Right lobe of liver (tissue), 6 donors: Measurements from ENCODE around the gene AIG1. TPM values are rescaled to one million over a fixed set of nuclear protein-coding genes. Genes with fewer than 3 reads are reported as not detected.

ENCODE experiments used
- ATAC-seq, 4 donors: fragments of 200-7000 bp; cut with Tn5 transposase; one replicate each; pipeline ENCODE4 v1.9.1; 2020; ENCODE audit warnings: mild to moderate bottlenecking in 4 of 4, moderate library complexity in 4 of 4
- DNase-seq, 3 donors: peaks; one replicate each; pipeline ENCODE4 v3.0.0-alpha.2; 2020
- H3K27ac ChIP-seq, 3 donors: fragments of 200-600 bp; one replicate each; pipeline ENCODE4 v1.8.0; 2022
- H3K27me3 ChIP-seq, 2 donors: fragments of 200-600 bp; one replicate each; pipeline ENCODE4 v1.8.0; 2022
- H3K36me3 ChIP-seq, 4 donors: fragments of 200-600 bp; sonication (generic) in 1 of 4; one replicate each; pipeline versions ENCODE4 v1.5.1 to v1.8.0; 2017 to 2022; ENCODE audit warnings: control low read depth in 1 of 4
- H3K4me1 ChIP-seq, 4 donors: fragments of 200-600 bp; sonication (generic) in 1 of 4; one replicate each; pipeline versions ENCODE4 v1.5.1 to v1.8.0; 2017 to 2022; ENCODE audit warnings: control low read depth in 1 of 4
- H3K4me3 ChIP-seq, 3 donors: fragments of 200-600 bp; one replicate each; pipeline ENCODE4 v1.8.0; 2022
- H3K9me3 ChIP-seq, 4 donors: fragments of 200-600 bp; sonication (generic) in 1 of 4; one replicate each; pipeline versions ENCODE4 v1.5.1 to v1.8.0; 2017 to 2022; ENCODE audit warnings: control low read depth in 1 of 4
- CTCF ChIP-seq, 4 donors: fragments of 200-600 bp in 3 of 4; fragments of 450-650 bp in 1 of 4; IDR thresholded peaks; one replicate each; pipeline versions ENCODE4 v1.5.1 to v1.8.0; 2016 to 2022; ENCODE audit warnings: antibody characterized with exemption in 4 of 4, mild to moderate bottlenecking in 2 of 4
- POLR2A ChIP-seq: fragments of 450-650 bp; IDR thresholded peaks from one replicate; pipeline ENCODE4 v1.6.1; 2017; ENCODE audit warnings: antibody characterized with exemption, mild to moderate bottlenecking
- WGBS: methylation state at CpG from one replicate; pipeline ENCODE4 v1.1.6; 2018; ENCODE audit warnings: low coverage, low lambda C conversion rate; ENCODE audit not compliant: insufficient coverage; ENCODE audit errors: missing lambda C conversion rate; 5-methylcytosine and 5-hydroxymethylcytosine counted together
- intact Hi-C, 2 donors: fragments of 100-400 bp; cut with DNase I; formaldehyde crosslinking; loops; one replicate each; pipeline versions ENCODE4 v1.11.2 to v1.14.1; 2022
- total RNA-seq, 6 experiments: library from RNA; depleted of rRNA in 2 of 6; stranded (reverse); fragments of >200 nt in 2 of 6; fragmentation: NEBNext Ultra II Directional in 3 of 6; extraction: Animal tissue kit (Norgen Biotek cat#: 25700) in 3 of 6; gene quantifications; one replicate each; pipeline versions ENCODE4 v1.1.0 to v1.2.4, GENCODE V29; 2016 to 2023
- donor health status: DM: no; HTN: yes; CAD: no.
- donor health status: DM: no; HTN: no; CAD: no.
- donor health status: DM: no; HTN: no; CAD: no.
- donor health status: DM: no; HTN: yes; CAD: no.
- donor health status: DM: no; HTN: yes; CAD: no.

The AIG1 gene
- total RNA-seq, 6 experiments from 2014 or later: 81.4 to 151 (median 111) TPM

GRCh38 chr6:143055213-143055612 is 5.5 kb upstream of the AIG1 start:
- WGBS: 95% methylated on average over 2 of the region's 2 CpGs
- no peaks in the 10 kb centered on the region for H3K27me3 ChIP-seq
- ATAC-seq (no peak), DNase-seq (no peak)
- TF ChIP-seq CTCF (IDR thresholded peaks at IDR 0.05) (no peak), POLR2A (no peak)
- H3K9me3 ChIP-seq: no peaks in the 10 kb centered on the region
- intact Hi-C loops: no loop called here
- no peak overlapping the region for H3K27ac ChIP-seq
- H3K36me3 ChIP-seq: no peaks in the 10 kb centered on the region
- H3K4me1 ChIP-seq: no peaks in the 10 kb centered on the region
- H3K4me3 ChIP-seq: no peak overlapping the region

- intact Hi-C loops: no loop called here
- Histone ChIP-seq H3K27ac (no peak overlapping the region), H3K36me3 (no peaks in the 10 kb centered on the region), H3K4me3 (no peak overlapping the region), H3K27me3 (no peaks in the 10 kb centered on the region), H3K4me1 (no peaks in the 10 kb centered on the region), H3K9me3 (no peaks in the 10 kb centered on the region)
- WGBS: 83% methylated on average over 4 of the region's 4 CpGs
- no peak for ATAC-seq
- no peak for DNase-seq
- TF ChIP-seq CTCF (IDR thresholded peaks at IDR 0.05): no peak
- no peak for TF ChIP-seq POLR2A
Observed at GRCh38 chr6:143055891-143056290, 4.8 kb upstream of the AIG1 start.

GRCh38 chr6:143058987-143059386 is 1.7 kb upstream of the AIG1 start:
- no peaks in the 10 kb centered on the region for H3K9me3 ChIP-seq
- 87% methylated on average over 4 of the region's 7 CpGs for WGBS
- no peaks in the 10 kb centered on the region for H3K36me3 ChIP-seq
- no peak for DNase-seq
- H3K27me3 ChIP-seq: no peaks in the 10 kb centered on the region
- peaks cover 0 to 25% (median 9%) of the 10 kb centered on the region in 4 donors for H3K4me1 ChIP-seq
- no peak overlapping the region for H3K4me3 ChIP-seq
- intact Hi-C loops: no loop called here
- H3K27ac ChIP-seq: peak overlapping the region; percentile 98 to 100 (median 98)
- TF ChIP-seq POLR2A: no peak
- no peak for TF ChIP-seq CTCF (IDR thresholded peaks at IDR 0.05)
- no peak for ATAC-seq

- 3% methylated on average over 7 of the region's 8 CpGs for WGBS
- ATAC-seq (peak; percentile 49 to 69 (median 58)), DNase-seq (peak in 2 of 3 donors; percentile 41 to 53)
- Histone ChIP-seq H3K27ac (peak overlapping the region; percentile 98 to 100 (median 98)), H3K4me1 (peaks cover 0 to 32% (median 9%) of the 10 kb centered on the region in 4 donors), H3K27me3 (no peaks in the 10 kb centered on the region), H3K9me3 (no peaks in the 10 kb centered on the region), H3K4me3 (peak overlapping the region; percentile 75 to 77 (median 75)), H3K36me3 (no peaks in the 10 kb centered on the region)
- peak; percentile 82 for TF ChIP-seq POLR2A
- TF ChIP-seq CTCF (IDR thresholded peaks at IDR 0.05): no peak
- intact Hi-C loops: loop anchor here in 1 of 2 donors (10.0 kb wide), 1 partner anchor 55 kb away; no protein-coding TSS in a partner anchor
Observed at GRCh38 chr6:143059663-143060353, 881 bp upstream of the AIG1 start.
